ENCODE data around the gene ACACA.

Gene ACACA

GRCh38 chr17:37167756-37168155 is 238.9 kb downstream of the ACACA start (continued):
- no peak for TF ChIP-seq ZSCAN4 (tag by site-specific recombination; IDR thresholded peaks at IDR 0.05)
- no peak for TF ChIP-seq GLI2 (tag by site-specific recombination; IDR thresholded peaks at IDR 0.05; ENCODE audit: borderline replicate concordance, low read depth)
- TF ChIP-seq ZNF211 (tag by site-specific recombination; IDR thresholded peaks at IDR 0.05; ENCODE audit: low read depth), result no peak
- TF ChIP-seq PBX3 (CRISPR knock-in tag; IDR thresholded peaks at IDR 0.05), result no peak
- no peak for TF ChIP-seq ZBTB7A (tag by site-specific recombination; IDR thresholded peaks at IDR 0.05; ENCODE audit: low read depth)
- TF ChIP-seq ZNF335 (tag by site-specific recombination; conservative IDR thresholded peaks at IDR 0.05), result no peak
- TF ChIP-seq YY1 (tag by site-specific recombination; IDR thresholded peaks at IDR 0.05), result no peak
- no peak for TF ChIP-seq ZNF274 (IDR thresholded peaks at IDR 0.05; ENCODE audit: low read length)
- TF ChIP-seq ZNF274 (tag by site-specific recombination; IDR thresholded peaks at IDR 0.05; ENCODE audit: borderline replicate concordance), result no peak
- no peak for TF ChIP-seq ZNF350 (tag by site-specific recombination; IDR thresholded peaks at IDR 0.05)

- Histone ChIP-seq H3K9me3 (ENCODE audit: control insufficient read depth, insufficient read depth, low read depth, low read length) (no peaks in the 10 kb centered on the region), H3K36me3 (ENCODE audit: control insufficient read depth in 2 of 2, insufficient read depth in 1 of 2, low read length in 2 of 2) (peaks cover 4 to 28% of the 10 kb centered on the region in 2 experiments; a peak in 2 of 3 replicates), H3K4me3 (ENCODE audit: low read depth, low read length) (no peak overlapping the region), H3K27ac (ENCODE audit: extremely low read depth, low read depth, low read length) (no peak overlapping the region), H3K4me1 (ENCODE audit: control insufficient read depth, insufficient read depth, low read length) (peaks cover 3% of the 10 kb centered on the region; the same call in 1 of the 2 replicates)
- TF ChIP-seq ZBTB20 (tag by site-specific recombination; IDR thresholded peaks at IDR 0.05), result no peak
- TF ChIP-seq ZNF354C (tag by site-specific recombination; IDR thresholded peaks at IDR 0.05; ENCODE audit: borderline replicate concordance, low read depth), result no peak
- no peak for TF ChIP-seq ZNF626 (tag by site-specific recombination; IDR thresholded peaks at IDR 0.05)
- TF ChIP-seq ZNF394 (tag by site-specific recombination; IDR thresholded peaks at IDR 0.05; ENCODE audit: borderline replicate concordance), result no peak
- no peak for TF ChIP-seq ZNF148 (tag by site-specific recombination; IDR thresholded peaks at IDR 0.05; ENCODE audit: borderline replicate concordance)
- TF ChIP-seq, protein P1, sequence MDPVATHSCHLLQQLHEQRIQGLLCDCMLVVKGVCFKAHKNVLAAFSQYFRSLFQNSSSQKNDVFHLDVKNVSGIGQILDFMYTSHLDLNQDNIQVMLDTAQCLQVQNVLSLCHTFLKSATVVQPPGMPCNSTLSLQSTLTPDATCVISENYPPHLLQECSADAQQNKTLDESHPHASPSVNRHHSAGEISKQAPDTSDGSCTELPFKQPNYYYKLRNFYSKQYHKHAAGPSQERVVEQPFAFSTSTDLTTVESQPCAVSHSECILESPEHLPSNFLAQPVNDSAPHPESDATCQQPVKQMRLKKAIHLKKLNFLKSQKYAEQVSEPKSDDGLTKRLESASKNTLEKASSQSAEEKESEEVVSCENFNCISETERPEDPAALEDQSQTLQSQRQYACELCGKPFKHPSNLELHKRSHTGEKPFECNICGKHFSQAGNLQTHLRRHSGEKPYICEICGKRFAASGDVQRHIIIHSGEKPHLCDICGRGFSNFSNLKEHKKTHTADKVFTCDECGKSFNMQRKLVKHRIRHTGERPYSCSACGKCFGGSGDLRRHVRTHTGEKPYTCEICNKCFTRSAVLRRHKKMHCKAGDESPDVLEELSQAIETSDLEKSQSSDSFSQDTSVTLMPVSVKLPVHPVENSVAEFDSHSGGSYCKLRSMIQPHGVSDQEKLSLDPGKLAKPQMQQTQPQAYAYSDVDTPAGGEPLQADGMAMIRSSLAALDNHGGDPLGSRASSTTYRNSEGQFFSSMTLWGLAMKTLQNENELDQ (tag by site-specific recombination; IDR thresholded peaks at IDR 0.05; ENCODE audit: low read depth), result no peak
- no peak for TF ChIP-seq ZNF239 (tag by site-specific recombination; IDR thresholded peaks at IDR 0.05)
- TF ChIP-seq ZNF510 (tag by site-specific recombination; IDR thresholded peaks at IDR 0.05; ENCODE audit: insufficient replicate concordance), result no peak
- no peak for TF ChIP-seq ZNF692 (tag by site-specific recombination; IDR thresholded peaks at IDR 0.05)
- TF ChIP-seq ZNF747 (tag by site-specific recombination; IDR thresholded peaks at IDR 0.05), result no peak
- no peak for TF ChIP-seq EGR2 (tag by site-specific recombination; IDR thresholded peaks at IDR 0.05; ENCODE audit: low read depth)
- TF ChIP-seq ZFP41 (tag by site-specific recombination; IDR thresholded peaks at IDR 0.05; ENCODE audit: borderline replicate concordance), result no peak
- ChIA-PET POLR2A (no interaction called here), CTCF (interaction anchor here (0.8 to 1.1 kb wide), 3 partner anchors 11 to 516 kb away, joined by 3 to 9 read pairs (median 3); no protein-coding TSS in a partner anchor)
Observed at GRCh38 chr17:37164057-37164456, 242.6 kb downstream of the ACACA start.

All from HEK293 (cell line).